ENCODE measurements around the gene PDGFRB.

Gene PDGFRB

DNA sequence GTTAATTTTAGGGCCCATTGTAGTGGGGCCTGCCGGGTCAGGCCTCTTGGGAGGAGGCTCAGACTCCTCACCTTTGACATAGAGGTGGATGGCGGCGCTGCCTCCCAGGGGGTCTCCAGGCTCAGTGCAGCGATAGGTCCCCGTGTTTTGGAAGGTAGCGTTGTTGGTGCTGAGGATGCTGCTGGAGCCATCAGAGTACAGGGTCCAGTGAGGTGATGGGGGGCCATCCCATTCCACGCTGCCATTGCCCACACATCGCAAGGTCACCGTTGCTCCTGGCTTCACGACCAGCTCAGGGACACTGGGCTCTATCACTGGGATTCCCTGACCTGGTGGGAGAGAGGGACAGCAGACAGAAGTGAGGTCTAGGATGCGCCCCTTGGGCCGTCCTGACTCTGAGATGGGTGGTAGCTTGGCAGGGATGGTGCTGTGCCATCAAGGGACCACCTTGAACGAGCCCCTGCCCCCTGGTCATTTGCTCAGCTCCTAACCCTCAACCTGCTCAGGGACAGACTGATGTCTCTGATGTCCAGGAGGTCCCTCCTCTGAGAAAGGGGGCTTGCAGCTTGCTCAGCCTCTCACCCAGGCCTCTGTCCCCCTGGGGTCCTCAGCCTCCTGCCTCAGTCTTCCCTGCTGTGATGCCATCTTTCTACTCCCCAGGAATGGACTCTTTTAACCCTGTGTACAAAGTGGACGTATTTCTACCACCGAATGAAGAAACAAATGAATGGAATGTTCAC, 74.8 kb downstream of the PDGFRB start:
- no peak for DNase-seq

DNA sequence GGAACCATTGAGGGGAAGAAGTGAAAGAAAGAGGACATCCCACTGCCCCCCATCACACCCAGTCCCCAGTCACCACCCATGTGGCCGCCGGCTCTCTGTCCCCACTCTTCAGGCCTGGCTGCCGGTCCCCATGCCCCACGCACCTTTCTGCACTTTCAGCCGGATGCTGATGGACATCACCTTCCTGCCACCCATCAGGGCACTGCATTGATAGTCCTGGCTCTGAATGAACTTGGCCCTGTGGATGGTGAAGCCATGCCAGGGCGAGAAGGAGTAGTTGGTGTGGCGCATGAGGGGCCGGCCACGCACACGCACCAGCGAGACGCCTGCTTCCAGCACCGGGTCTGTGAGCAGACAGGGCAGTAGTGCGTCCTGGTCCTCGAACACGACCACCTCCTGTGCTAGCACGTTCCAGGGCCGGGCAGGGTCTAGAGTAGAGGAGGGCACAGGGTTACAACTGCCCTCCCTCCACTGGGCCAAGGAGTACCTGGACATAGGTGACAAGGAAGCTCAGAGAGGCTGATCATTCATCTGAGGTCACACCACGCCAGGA, 75.7 kb downstream of the PDGFRB start:
- no peak for DNase-seq

DNA sequence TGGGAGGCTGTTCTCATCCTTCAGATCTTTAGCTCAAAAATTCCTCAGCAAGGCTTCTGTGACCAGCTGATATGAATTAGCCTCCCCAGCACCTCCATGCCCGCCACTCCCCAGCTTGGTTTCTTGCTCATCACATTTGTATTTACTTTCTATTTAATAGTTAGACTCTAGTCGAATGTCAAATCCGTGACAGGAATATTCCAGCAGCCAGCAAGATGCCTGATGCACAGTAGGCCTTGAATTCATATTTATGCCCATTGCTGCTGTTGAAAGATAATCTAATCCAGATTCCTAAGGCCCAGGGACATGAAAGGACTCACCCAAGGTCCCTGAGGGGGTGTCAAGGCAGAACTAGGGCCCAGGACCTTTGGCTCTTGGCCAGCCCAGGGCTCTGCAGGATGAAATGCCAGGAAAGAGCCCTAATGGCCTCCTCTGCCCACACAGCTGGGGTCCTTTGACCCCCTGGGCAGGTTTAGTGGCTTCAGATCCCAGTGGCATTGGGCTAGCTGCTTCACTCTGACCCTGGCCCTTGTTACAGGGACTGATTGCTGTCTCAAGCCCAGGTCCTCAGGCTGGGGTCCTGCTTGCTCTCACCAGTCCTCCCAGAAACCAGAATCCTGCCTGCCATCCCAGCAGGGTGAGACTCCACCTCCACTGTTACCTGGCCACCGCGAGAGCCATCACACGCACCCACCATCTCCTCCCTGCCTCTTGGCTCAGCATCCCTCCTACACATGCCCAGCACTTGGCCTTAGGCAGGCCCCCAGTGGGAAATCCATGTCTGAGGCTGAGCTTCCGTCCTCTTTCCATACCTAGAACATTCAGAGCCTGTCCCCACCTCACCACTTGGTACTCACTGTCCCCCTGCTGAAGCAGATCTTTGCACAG, 76.6 kb downstream of the PDGFRB start:
- no peak for DNase-seq

DNA sequence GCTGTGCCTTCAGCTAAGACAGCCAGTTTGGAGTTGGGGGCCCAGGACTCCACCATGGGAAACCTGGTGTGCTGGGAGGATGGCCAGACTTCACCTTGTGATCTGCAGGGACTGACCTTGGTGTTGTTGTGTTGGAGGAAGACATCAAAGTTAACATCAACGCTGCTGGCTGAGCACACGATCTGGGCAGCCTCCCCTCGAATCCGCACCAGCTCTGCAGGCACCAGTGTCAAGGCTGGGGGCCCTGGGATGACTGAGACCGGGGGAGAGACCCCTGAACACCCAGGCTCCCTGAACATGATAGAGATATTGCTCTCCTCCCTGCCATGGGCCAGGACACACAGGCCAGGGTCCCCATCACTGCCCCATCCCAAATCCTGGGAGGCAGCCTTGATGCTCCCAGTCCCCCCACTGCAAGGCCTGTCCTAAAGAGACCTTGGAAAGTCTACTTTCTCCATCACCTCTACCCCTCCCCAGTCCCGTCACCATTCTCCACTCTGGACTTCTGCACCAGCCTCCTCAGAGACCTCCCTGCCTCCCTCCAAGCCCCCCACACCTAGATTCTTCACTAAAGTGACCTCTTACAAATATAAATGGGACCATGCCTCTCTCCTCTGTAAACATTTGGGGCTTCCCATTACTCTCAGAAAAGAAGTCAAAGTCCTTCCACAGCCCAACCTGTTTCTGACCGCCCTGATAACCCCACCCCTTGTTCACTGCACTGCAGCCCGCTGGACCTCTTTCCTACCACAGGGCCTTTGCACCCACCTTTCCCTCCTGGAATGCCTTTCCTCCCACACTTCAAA, 77.4 kb downstream of the PDGFRB start:
- no peak for DNase-seq

- DNase-seq: no peak
These were observed 78.6 kb downstream of the PDGFRB start for GRCh38 chr5:150077060-150077459.

- DNase-seq: no peak
These were observed 79.8 kb downstream of the PDGFRB start for GRCh38 chr5:150075806-150076205.

GRCh38 chr5:150075233-150075632, 80.4 kb downstream of the PDGFRB start:
- DNase-seq: no peak

- no peak for DNase-seq
These were observed 82.0 kb downstream of the PDGFRB start for GRCh38 chr5:150073677-150074076.

- DNase-seq: no peak
These were observed 82.5 kb downstream of the PDGFRB start for GRCh38 chr5:150073086-150073625.

DNA sequence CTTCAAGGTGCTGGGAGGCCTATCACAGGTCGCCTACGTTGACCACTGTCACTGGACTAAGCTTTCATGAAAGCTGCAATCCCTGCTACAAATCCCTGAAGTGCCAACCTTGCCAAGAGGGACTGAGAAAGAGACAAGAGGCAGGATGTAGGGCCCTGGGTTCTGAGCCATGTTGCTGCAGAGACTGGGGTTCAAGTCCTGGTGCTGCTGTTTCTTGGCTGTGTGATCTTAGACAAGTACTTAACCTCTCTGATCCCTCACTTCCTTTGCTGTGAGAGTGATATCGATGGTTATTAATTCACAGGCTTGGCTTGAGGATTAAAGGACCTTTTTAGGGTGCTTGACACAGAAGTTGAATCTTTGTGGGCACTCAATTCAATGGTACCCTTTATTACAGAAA, 84.8 kb downstream of the PDGFRB start:
- no peak for DNase-seq

- no peak for DNase-seq
These were observed 85.7 kb downstream of the PDGFRB start for GRCh38 chr5:150069672-150070627.

GRCh38 chr5:150068961-150069645, 86.5 kb downstream of the PDGFRB start:
- no peak for DNase-seq

DNA sequence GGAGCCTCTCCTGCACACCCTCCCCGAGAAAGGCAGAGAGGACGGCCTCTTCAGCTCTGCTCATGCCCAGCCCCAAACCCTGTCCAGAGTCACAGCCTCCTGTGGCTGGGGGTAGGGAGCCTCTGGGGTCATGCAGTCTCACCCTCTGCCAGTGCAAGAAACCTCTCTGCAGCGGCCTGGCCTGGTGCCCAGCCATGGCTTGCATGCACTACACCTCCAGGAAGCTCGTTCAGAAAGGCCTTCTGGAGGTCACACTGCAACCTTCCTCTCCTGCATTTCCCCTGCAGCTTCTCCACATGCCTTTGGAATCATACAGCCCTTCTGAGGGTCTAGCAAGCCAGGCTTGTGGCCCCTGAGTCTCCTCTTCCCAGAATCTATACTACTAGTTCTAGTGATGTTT, 87.2 kb downstream of the PDGFRB start:
- no peak for DNase-seq

DNA sequence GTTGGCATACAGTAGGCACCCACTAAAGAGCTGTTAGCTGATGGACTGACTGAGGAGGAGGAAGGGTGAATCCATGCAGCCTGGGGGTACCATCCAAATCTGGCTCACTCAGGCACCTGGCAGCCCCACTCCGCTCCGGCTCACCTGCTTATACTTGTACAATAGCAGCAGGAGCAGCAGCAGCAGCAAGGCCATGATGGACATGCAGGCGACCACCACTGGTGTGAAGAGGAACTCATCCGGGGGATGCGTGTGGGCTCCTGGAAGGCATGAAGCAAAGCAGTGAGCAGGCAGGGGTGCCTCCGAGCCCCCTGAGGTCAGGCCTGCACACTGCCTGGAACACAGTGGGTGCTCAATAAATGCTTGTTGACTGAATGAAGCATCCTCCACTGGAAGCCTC, 87.6 kb downstream of the PDGFRB start:
- DNase-seq: no peak

GRCh38 chr5:150067405-150067960, 88.2 kb downstream of the PDGFRB start:
- DNase-seq: no peak

GRCh38 chr5:150066901-150067396, 88.7 kb downstream of the PDGFRB start:
- DNase-seq: no peak

GRCh38 chr5:150066436-150066835, 89.2 kb downstream of the PDGFRB start:
- DNase-seq: no peak

- no peak for DNase-seq
These were observed 89.8 kb downstream of the PDGFRB start for GRCh38 chr5:150065886-150066285.

- no peak for DNase-seq
These were observed 90.3 kb downstream of the PDGFRB start for GRCh38 chr5:150065346-150065745.

DNA sequence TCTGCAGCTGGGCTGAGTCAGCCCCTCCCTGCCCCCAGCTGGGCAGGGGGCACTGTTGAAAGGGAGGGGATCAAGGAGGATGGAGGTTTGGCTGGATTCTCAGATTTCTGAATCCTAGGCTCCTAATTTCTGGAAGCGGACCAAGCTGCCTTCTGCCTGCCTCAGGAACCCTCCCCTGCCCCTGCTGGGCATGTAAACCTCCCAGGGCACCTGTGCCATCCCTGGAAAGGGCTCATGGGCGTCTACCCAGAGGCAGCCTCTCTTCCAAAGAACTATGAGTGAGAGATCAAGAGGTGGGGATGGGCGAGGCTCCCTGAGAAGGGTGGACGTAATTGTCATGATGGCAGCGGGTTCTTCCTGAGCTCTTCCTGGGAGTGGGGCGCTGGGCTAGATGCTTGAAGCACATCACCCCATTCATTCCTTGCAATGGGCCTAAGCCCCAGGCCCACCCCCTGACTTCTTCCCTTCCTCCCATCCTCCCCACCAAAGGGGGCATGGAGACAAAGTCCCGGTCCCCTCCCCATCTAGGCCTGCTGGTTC, 90.9 kb downstream of the PDGFRB start:
- no peak for DNase-seq

Data from midbrain (tissue), 1 donor.